Activated T-helper 17 cell treated with anti-CD3 and anti-CD28 coated beads, Interleukin-2, amount 50 U/mL, for 72 hours (primary cell): ENCODE data around the gene DDIT4. TPM values are rescaled to one million over a fixed set of nuclear protein-coding genes. Genes with fewer than 3 reads are reported as not detected.
"Not testable (repeated sequence)": the region's sequence is repeated elsewhere in the genome, so short reads cannot be mapped to it uniquely, and the experiment has no call there.

ENCODE experiments used
- ATAC-seq: fragments of 150-1000 bp; cut with Tn5 transposase; replicated peaks from 2 replicates; pipeline ENCODE4 v1.10.0; 2021; ENCODE audit warnings: mild to moderate bottlenecking, moderate library complexity
- H3K27ac Mint-ChIP-seq: one replicate; pipeline ENCODE4 v1.8.0; 2022; ENCODE audit warnings: mixed read lengths
- H3K27me3 Mint-ChIP-seq: one replicate; pipeline ENCODE4 v1.8.0; 2022; ENCODE audit warnings: mixed read lengths
- H3K36me3 Mint-ChIP-seq: one replicate; pipeline ENCODE4 v1.8.0; 2022; ENCODE audit warnings: low read depth, mild to moderate bottlenecking, mixed read lengths
- H3K4me1 Mint-ChIP-seq: one replicate; pipeline ENCODE4 v1.8.0; 2022; ENCODE audit warnings: mixed read lengths
- H3K4me3 Mint-ChIP-seq: one replicate; pipeline ENCODE4 v1.8.0; 2022; ENCODE audit warnings: mild to moderate bottlenecking, mixed read lengths
- H3K9me3 Mint-ChIP-seq: one replicate; pipeline ENCODE4 v1.8.0; 2022; ENCODE audit warnings: mixed read lengths
- total RNA-seq, 2 donors: library from RNA; stranded (reverse); gene quantifications; one replicate each; pipeline ENCODE4 v1.2.3, GENCODE V29; 2022

DDIT4 gene
- total RNA-seq, 2 donors from 2014 or later: 746 to 1,569 TPM

- Mint-ChIP-seq H3K36me3 (no peaks in the 10 kb centered on the region), H3K27ac (no peak overlapping the region), H3K9me3 (no peaks in the 10 kb centered on the region)
Measured at GRCh38 chr10:72283131-72283530, 9.4 kb downstream of the DDIT4 start.

GRCh38 chr10:72285972-72286521, 12.3 kb downstream of the DDIT4 start:
- no peak for ATAC-seq
- Mint-ChIP-seq H3K36me3 (no peaks in the 10 kb centered on the region), H3K27ac (peak overlapping the region; percentile 78), H3K4me1 (peaks cover 27% of the 10 kb centered on the region), H3K9me3 (no peaks in the 10 kb centered on the region), H3K4me3 (peak overlapping the region; percentile 49), H3K27me3 (no peaks in the 10 kb centered on the region)

More at GRCh38 chr10:72283131-72283530, 9.4 kb downstream of the DDIT4 start:
- Mint-ChIP-seq H3K27me3 (no peaks in the 10 kb centered on the region), H3K4me3 (no peak overlapping the region), H3K4me1 (peaks cover 22% of the 10 kb centered on the region)
- no peak for ATAC-seq

- H3K4me3 Mint-ChIP-seq: peak overlapping the region; percentile 88
- no peaks in the 10 kb centered on the region for H3K9me3 Mint-ChIP-seq
- ATAC-seq: peak; percentile 25
- H3K36me3 Mint-ChIP-seq: peaks cover 34% of the 10 kb centered on the region
- peak overlapping the region; percentile 100 for H3K27ac Mint-ChIP-seq
- H3K27me3 Mint-ChIP-seq: no peaks in the 10 kb centered on the region
- H3K4me1 Mint-ChIP-seq: peaks cover 43% of the 10 kb centered on the region
Measured at GRCh38 chr10:72291019-72291532, 17.4 kb downstream of the DDIT4 start.

GRCh38 chr10:72292223-72292691, 18.5 kb downstream of the DDIT4 start:
- peak; percentile 65 for ATAC-seq
- H3K4me3 Mint-ChIP-seq: peak overlapping the region; percentile 88
- H3K27me3 Mint-ChIP-seq: no peaks in the 10 kb centered on the region
- peaks cover 41% of the 10 kb centered on the region for H3K4me1 Mint-ChIP-seq
- H3K36me3 Mint-ChIP-seq: peaks cover 46% of the 10 kb centered on the region
- H3K9me3 Mint-ChIP-seq: no peaks in the 10 kb centered on the region
- H3K27ac Mint-ChIP-seq: peak overlapping the region; percentile 100

GRCh38 chr10:72295330-72295910, 21.7 kb downstream of the DDIT4 start:
- peak overlapping the region; percentile 88 for H3K4me3 Mint-ChIP-seq
- H3K9me3 Mint-ChIP-seq: no peaks in the 10 kb centered on the region
- ATAC-seq: no peak
- peaks cover 48% of the 10 kb centered on the region for H3K4me1 Mint-ChIP-seq
- no peaks in the 10 kb centered on the region for H3K27me3 Mint-ChIP-seq
- peaks cover 56% of the 10 kb centered on the region for H3K36me3 Mint-ChIP-seq
- peak overlapping the region; percentile 100 for H3K27ac Mint-ChIP-seq

GRCh38 chr10:72296829-72297280, 23.1 kb downstream of the DDIT4 start:
- peak overlapping the region; percentile 88 for H3K4me3 Mint-ChIP-seq
- H3K4me1 Mint-ChIP-seq: peaks cover 45% of the 10 kb centered on the region
- H3K36me3 Mint-ChIP-seq: peaks cover 56% of the 10 kb centered on the region
- not testable (repeated sequence) for ATAC-seq, H3K27me3 Mint-ChIP-seq, H3K9me3 Mint-ChIP-seq
- H3K27ac Mint-ChIP-seq: peak overlapping the region; percentile 100

GRCh38 chr10:72297281-72297804, 23.6 kb downstream of the DDIT4 start:
- H3K27ac Mint-ChIP-seq: peak overlapping the region; percentile 100
- H3K27me3 Mint-ChIP-seq: no peaks in the 10 kb centered on the region
- H3K36me3 Mint-ChIP-seq: peaks cover 52% of the 10 kb centered on the region
- H3K9me3 Mint-ChIP-seq: no peaks in the 10 kb centered on the region
- peak; percentile 53 for ATAC-seq
- H3K4me3 Mint-ChIP-seq: peak overlapping the region; percentile 88
- H3K4me1 Mint-ChIP-seq: peaks cover 45% of the 10 kb centered on the region

GRCh38 chr10:72297805-72298591, 24.3 kb downstream of the DDIT4 start:
- Mint-ChIP-seq H3K4me1 (peaks cover 40% of the 10 kb centered on the region), H3K9me3 (no peaks in the 10 kb centered on the region), H3K4me3 (peak overlapping the region; percentile 88), H3K36me3 (peaks cover 46% of the 10 kb centered on the region), H3K27me3 (no peaks in the 10 kb centered on the region), H3K27ac (peak overlapping the region; percentile 100)
- ATAC-seq: peak; percentile 70

GRCh38 chr10:72298592-72299519, 25.1 kb downstream of the DDIT4 start:
- H3K27me3 Mint-ChIP-seq: no peaks in the 10 kb centered on the region
- no peak for ATAC-seq
- H3K9me3 Mint-ChIP-seq: no peaks in the 10 kb centered on the region
- H3K27ac Mint-ChIP-seq: peak overlapping the region; percentile 100
- H3K36me3 Mint-ChIP-seq: peaks cover 43% of the 10 kb centered on the region
- H3K4me3 Mint-ChIP-seq: peak overlapping the region; percentile 88
- peaks cover 39% of the 10 kb centered on the region for H3K4me1 Mint-ChIP-seq

- H3K27me3 Mint-ChIP-seq: no peaks in the 10 kb centered on the region
- ATAC-seq: no peak
- H3K36me3 Mint-ChIP-seq: no peaks in the 10 kb centered on the region
- H3K4me1 Mint-ChIP-seq: peaks cover 21% of the 10 kb centered on the region
- H3K4me3 Mint-ChIP-seq: peak overlapping the region; percentile 47
- peak overlapping the region; percentile 90 for H3K27ac Mint-ChIP-seq
- H3K9me3 Mint-ChIP-seq: no peaks in the 10 kb centered on the region
Measured at GRCh38 chr10:72303424-72304128, 29.9 kb downstream of the DDIT4 start.

- H3K9me3 Mint-ChIP-seq: no peaks in the 10 kb centered on the region
- ATAC-seq: no peak
- peak overlapping the region; percentile 65 for H3K4me3 Mint-ChIP-seq
- peak overlapping the region; percentile 90 for H3K27ac Mint-ChIP-seq
- no peaks in the 10 kb centered on the region for H3K36me3 Mint-ChIP-seq
- no peaks in the 10 kb centered on the region for H3K27me3 Mint-ChIP-seq
- H3K4me1 Mint-ChIP-seq: peaks cover 36% of the 10 kb centered on the region
Measured at GRCh38 chr10:72306215-72306760, 32.6 kb downstream of the DDIT4 start.

- H3K4me1 Mint-ChIP-seq: peaks cover 31% of the 10 kb centered on the region
- ATAC-seq, H3K9me3 Mint-ChIP-seq, H3K36me3 Mint-ChIP-seq, H3K27me3 Mint-ChIP-seq: not testable (repeated sequence)
- H3K27ac Mint-ChIP-seq: peak overlapping the region; percentile 91
- H3K4me3 Mint-ChIP-seq: peak overlapping the region; percentile 37
Measured at GRCh38 chr10:72307711-72308110, 34.0 kb downstream of the DDIT4 start.
